A673 (cell line): Measurements from ENCODE around the gene NOPCHAP1.

ENCODE experiments used
- CTCF ChIP-seq: fragments of 300-800, 200-600 bp; sonication (generic); conservative IDR thresholded peaks from 2 replicates; pipeline ENCODE4 v1.5.1; 2017; ENCODE audit warnings: low read depth, mild to moderate bottlenecking, antibody characterized with exemption, low read length, moderate library complexity, mixed read lengths
- EZH2 ChIP-seq: fragments of 200-600 bp; sonication (generic); IDR thresholded peaks from 2 replicates; pipeline ENCODE4 v1.6.1; 2017; ENCODE audit warnings: borderline replicate concordance, low read depth, mild to moderate bottlenecking, mixed read lengths, antibody characterized with exemption, low read length; ENCODE audit not compliant: poor library complexity, severe bottlenecking

DNA sequence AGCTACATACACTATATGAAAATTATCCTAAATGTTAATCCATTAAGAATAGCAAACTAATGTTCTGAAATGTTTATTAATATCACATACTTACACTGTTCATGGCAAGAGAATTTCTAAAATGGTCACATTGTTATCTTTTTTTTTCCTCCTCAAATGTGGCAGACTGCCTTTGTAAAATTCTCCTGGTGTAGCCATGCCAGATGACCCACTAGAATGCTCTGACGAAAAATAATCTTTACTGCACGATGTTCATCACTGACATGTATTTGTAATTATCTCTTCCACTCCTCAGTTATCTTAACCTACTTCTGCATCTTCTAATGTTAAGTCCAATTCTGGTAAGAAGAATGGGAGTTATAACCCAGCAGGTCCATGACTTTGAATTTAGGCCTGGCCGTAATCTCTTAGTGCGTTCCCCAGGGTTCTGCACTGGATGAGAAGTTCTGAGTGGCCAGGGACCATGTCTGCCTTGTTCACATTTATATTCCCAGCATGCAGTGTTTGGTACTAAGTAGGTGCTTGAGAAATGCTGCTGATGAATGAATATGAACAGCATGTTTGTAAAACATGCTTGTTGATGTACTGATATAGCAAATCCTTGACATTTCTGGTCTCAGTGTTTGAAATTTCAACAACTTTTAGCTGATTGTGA, 46.7 kb downstream of the NOPCHAP1 start:
- TF ChIP-seq CTCF (no peak), EZH2 (no peak)
